Pericardium fibroblast (primary cell): ENCODE results near the gene HELT. TPM values are rescaled to one million over a fixed set of nuclear protein-coding genes. Genes with fewer than 3 reads are reported as not detected.

Source experiments
- total RNA-seq: library from RNA; depleted of rRNA; stranded (reverse); fragments of >200 nt; gene quantifications from 2 replicates; pipeline ENCODE4 v1.2.3, GENCODE V29; 2015

Gene HELT
- not detected in 2 replicates for total RNA-seq

GRCh38 chr4:185017964-185018772 lies at the start of gene HELT:
HELT (plus strand) TSS chr4:185018490; CDS start chr4:185018929, 439 bp downstream.

Other genes starting within 250 kb of the HELT start
- gene ACSL1, start 192.5 kb upstream of the HELT start, total RNA-seq, result 36.3 and 103 TPM in 2 replicates
- gene SLC25A4, start 124.8 kb downstream of the HELT start, total RNA-seq, result 3.9 and 15.5 TPM in 2 replicates
- 21.6 and 25.4 TPM in 2 replicates for gene CFAP97, start 185.5 kb downstream of the HELT start, total RNA-seq
- gene SNX25, start 191.1 kb downstream of the HELT start, total RNA-seq, result 17.9 and 22.6 TPM in 2 replicates